GM19324 (cell line): ENCODE results near the gene NRP2.

Source experiments
- ATAC-seq: cut with Tn5 transposase; IDR thresholded peaks from one replicate; pipeline ENCODE4 v1.9.1; 2021; ENCODE audit warnings: mild to moderate bottlenecking, moderate library complexity; ENCODE audit not compliant: unreplicated experiment, low FRiP score

The NRP2 gene

GRCh38 chr2:205728366-205728765 lies 46.1 kb downstream of the NRP2 start:
- no peak for ATAC-seq

- no peak for ATAC-seq
Observed at GRCh38 chr2:205730191-205730590, 47.9 kb downstream of the NRP2 start.

- no peak for ATAC-seq
Observed at GRCh38 chr2:205730701-205731582, 48.6 kb downstream of the NRP2 start.

- ATAC-seq: no peak
Observed at GRCh38 chr2:205731583-205731981, 49.3 kb downstream of the NRP2 start.

GRCh38 chr2:205732314-205732713 lies 50.0 kb downstream of the NRP2 start:
- ATAC-seq: no peak

- ATAC-seq: no peak
Observed at GRCh38 chr2:205733082-205733481, 50.8 kb downstream of the NRP2 start.

- ATAC-seq: no peak
Observed at GRCh38 chr2:205733648-205734047, 51.3 kb downstream of the NRP2 start.

GRCh38 chr2:205734436-205735037 lies 52.2 kb downstream of the NRP2 start:
- no peak for ATAC-seq

- ATAC-seq: no peak
Observed at GRCh38 chr2:205738117-205738968, 56.0 kb downstream of the NRP2 start.

- no peak for ATAC-seq
Observed at GRCh38 chr2:205739620-205740019, 57.3 kb downstream of the NRP2 start.

GRCh38 chr2:205740381-205740780 lies 58.1 kb downstream of the NRP2 start:
- ATAC-seq: no peak

- ATAC-seq: no peak
Observed at GRCh38 chr2:205741256-205741978, 59.1 kb downstream of the NRP2 start.

GRCh38 chr2:205743137-205743536 lies 60.8 kb downstream of the NRP2 start:
- no peak for ATAC-seq

GRCh38 chr2:205744074-205744591 lies 61.8 kb downstream of the NRP2 start:
- ATAC-seq: no peak

- no peak for ATAC-seq
Observed at GRCh38 chr2:205745661-205746419, 63.5 kb downstream of the NRP2 start.

- ATAC-seq: no peak
Observed at GRCh38 chr2:205746420-205746785, 64.1 kb downstream of the NRP2 start.

GRCh38 chr2:205747829-205748386 lies 65.6 kb downstream of the NRP2 start:
- no peak for ATAC-seq

GRCh38 chr2:205748639-205749038 lies 66.3 kb downstream of the NRP2 start:
- ATAC-seq: no peak

GRCh38 chr2:205749078-205749477 lies 66.8 kb downstream of the NRP2 start:
- ATAC-seq: no peak
